ENCODE data around the gene CAMTA1.
"Not testable (repeated sequence)": the region's sequence is repeated elsewhere in the genome, so short reads cannot be mapped to it uniquely, and the experiment has no call there.

Gene CAMTA1

GRCh38 chr1:7691576-7691975 lies 906.3 kb downstream of the CAMTA1 start:
- DNase-seq (ENCODE audit: low read depth in 3 of 3) = no peak

GRCh38 chr1:7692005-7692404 lies 906.8 kb downstream of the CAMTA1 start:
- no peak for DNase-seq (ENCODE audit: low read depth in 3 of 3)

- not testable (repeated sequence) for DNase-seq (ENCODE audit: low read depth in 3 of 3)
These were observed 907.8 kb downstream of the CAMTA1 start for GRCh38 chr1:7693037-7693436.

GRCh38 chr1:7693662-7694061 lies 908.4 kb downstream of the CAMTA1 start:
- no peak for DNase-seq (ENCODE audit: low read depth in 3 of 3)

GRCh38 chr1:7694600-7695496 lies 909.6 kb downstream of the CAMTA1 start:
- DNase-seq (ENCODE audit: low read depth in 3 of 3) = no peak

- no peak for DNase-seq (ENCODE audit: low read depth in 3 of 3)
These were observed 910.4 kb downstream of the CAMTA1 start for GRCh38 chr1:7695497-7696117.

GRCh38 chr1:7698641-7699040 lies 913.4 kb downstream of the CAMTA1 start:
- no peak for DNase-seq (ENCODE audit: low read depth in 3 of 3)

GRCh38 chr1:7702365-7702764 lies 917.1 kb downstream of the CAMTA1 start:
- DNase-seq (ENCODE audit: low read depth in 3 of 3) = no peak

- peak in 1 of 3 experiments; percentile 13 for DNase-seq (ENCODE audit: low read depth in 3 of 3)
These were observed 918.3 kb downstream of the CAMTA1 start for GRCh38 chr1:7703321-7704213.

GRCh38 chr1:7704214-7705047 lies 919.2 kb downstream of the CAMTA1 start:
- DNase-seq (ENCODE audit: low read depth in 3 of 3) = peak; percentile 84 to 89 (median 85)

GRCh38 chr1:7705048-7705907 lies 920.0 kb downstream of the CAMTA1 start:
- DNase-seq (ENCODE audit: low read depth in 3 of 3) = peak in 2 of 3 experiments; percentile 14 to 21

- DNase-seq (ENCODE audit: low read depth in 3 of 3) = no peak
These were observed 920.6 kb downstream of the CAMTA1 start for GRCh38 chr1:7705908-7706216.

- no peak for DNase-seq (ENCODE audit: low read depth in 3 of 3)
These were observed 922.3 kb downstream of the CAMTA1 start for GRCh38 chr1:7707527-7707926.

GRCh38 chr1:7708065-7708464 lies 922.8 kb downstream of the CAMTA1 start:
- not testable (repeated sequence) for DNase-seq (ENCODE audit: low read depth in 3 of 3)

GRCh38 chr1:7710859-7711258 lies 925.6 kb downstream of the CAMTA1 start:
- DNase-seq (ENCODE audit: low read depth in 3 of 3) = no peak

- no peak for DNase-seq (ENCODE audit: low read depth in 3 of 3)
These were observed 927.6 kb downstream of the CAMTA1 start for GRCh38 chr1:7712731-7713323.

GRCh38 chr1:7716506-7716905 lies 931.3 kb downstream of the CAMTA1 start:
- no peak for DNase-seq (ENCODE audit: low read depth in 3 of 3)

- DNase-seq (ENCODE audit: low read depth in 3 of 3) = no peak
These were observed 932.6 kb downstream of the CAMTA1 start for GRCh38 chr1:7717748-7718368.

- no peak for DNase-seq (ENCODE audit: low read depth in 3 of 3)
These were observed 934.3 kb downstream of the CAMTA1 start for GRCh38 chr1:7719468-7720094.

All from stimulated activated CD4-positive, alpha-beta T cell treated with anti-CD3 and anti-CD28 coated beads, TNF-alpha, amount 100 ng/mL, for 4 hours (primary cell).